H9 (cell line): ENCODE results near the gene ARHGAP10. TPM values are rescaled to one million over a fixed set of nuclear protein-coding genes. Genes with fewer than 3 reads are reported as not detected.

Experiments
- DNase-seq: peaks from one replicate; pipeline ENCODE4 v3.0.0-alpha.2; 2017
- H2AFZ ChIP-seq: one replicate; pipeline ENCODE4 v1.6.1; 2013; ENCODE audit warnings: mild to moderate bottlenecking, low read length, control low read depth, moderate library complexity
- H2AK5ac ChIP-seq: 2 replicates; pipeline ENCODE4 v1.6.1; 2013; ENCODE audit warnings: low read length, control low read depth, mixed read lengths; ENCODE audit not compliant: insufficient read length
- H2BK120ac ChIP-seq: one replicate; pipeline ENCODE4 v1.6.1; 2013; ENCODE audit warnings: low read depth, mild to moderate bottlenecking, low read length, control low read depth, inconsistent platforms; ENCODE audit not compliant: poor library complexity, severe bottlenecking
- H2BK12ac ChIP-seq: 2 replicates; pipeline ENCODE4 v1.6.1; 2013; ENCODE audit warnings: low read length, control low read depth, mixed read lengths, low read depth; ENCODE audit not compliant: insufficient read length
- H2BK15ac ChIP-seq: 2 replicates; pipeline ENCODE4 v1.6.1; 2013; ENCODE audit warnings: low read depth, low read length, control low read depth
- H2BK20ac ChIP-seq: one replicate; pipeline ENCODE4 v1.6.1; 2013; ENCODE audit warnings: low read depth, mild to moderate bottlenecking, low read length, control low read depth, inconsistent platforms; ENCODE audit not compliant: poor library complexity, severe bottlenecking
- H2BK5ac ChIP-seq: 2 replicates; pipeline ENCODE4 v1.6.1; 2013; ENCODE audit warnings: low read length, control low read depth, mixed read lengths; ENCODE audit not compliant: insufficient read length
- H3K14ac ChIP-seq: 2 replicates; pipeline ENCODE4 v1.6.1; 2013; ENCODE audit warnings: low read length, control low read depth; ENCODE audit not compliant: insufficient read depth
- H3K18ac ChIP-seq: 2 replicates; pipeline ENCODE4 v1.6.1; 2013; ENCODE audit warnings: low read depth, mild to moderate bottlenecking, mixed read lengths, low read length, control low read depth; ENCODE audit not compliant: insufficient read length
- H3K23ac ChIP-seq: 2 replicates; pipeline ENCODE4 v1.6.1; 2013; ENCODE audit warnings: low read length, control low read depth, mixed read lengths, low read depth; ENCODE audit not compliant: insufficient read length
- H3K23me2 ChIP-seq: 2 replicates; pipeline ENCODE4 v1.6.1; 2013; ENCODE audit warnings: low read depth, mild to moderate bottlenecking, mixed read lengths, low read length, control low read depth; ENCODE audit not compliant: insufficient read length, poor library complexity, severe bottlenecking
- H3K27ac ChIP-seq: 2 replicates; pipeline ENCODE4 v1.5.1; 2013; ENCODE audit warnings: low read length, control low read depth, mixed read lengths, low read depth; ENCODE audit not compliant: insufficient read length
- H3K27me3 ChIP-seq: 2 replicates; pipeline ENCODE4 v1.6.1; 2013; ENCODE audit warnings: low read length, control low read depth, inconsistent platforms; ENCODE audit not compliant: insufficient read depth
- H3K4ac ChIP-seq: 2 replicates; pipeline ENCODE4 v1.6.1; 2013; ENCODE audit warnings: low read depth, mild to moderate bottlenecking, control low read depth, inconsistent platforms, low read length, moderate library complexity
- H3K4me1 ChIP-seq: 2 replicates; pipeline ENCODE4 v1.6.1; 2013; ENCODE audit warnings: low read length, control low read depth, inconsistent platforms; ENCODE audit not compliant: insufficient read depth
- H3K4me2 ChIP-seq: 2 replicates; pipeline ENCODE4 v1.6.1; 2013; ENCODE audit warnings: low read length, control low read depth, mixed read lengths; ENCODE audit not compliant: insufficient read length, insufficient read depth
- H3K56ac ChIP-seq: 2 replicates; pipeline ENCODE4 v1.6.1; 2013; ENCODE audit warnings: low read depth, mild to moderate bottlenecking, mixed read lengths, low read length, control low read depth; ENCODE audit not compliant: insufficient read length
- H3K79me1 ChIP-seq: 2 replicates; pipeline ENCODE4 v1.6.1; 2013; ENCODE audit warnings: low read depth, mild to moderate bottlenecking, moderate library complexity, low read length, control low read depth, inconsistent platforms; ENCODE audit not compliant: insufficient read depth, poor library complexity, severe bottlenecking
- H3K79me2 ChIP-seq: 2 replicates; pipeline ENCODE4 v1.6.1; 2013; ENCODE audit warnings: low read length, control low read depth, inconsistent platforms; ENCODE audit not compliant: insufficient read depth
- H3K9ac ChIP-seq: 2 replicates; pipeline ENCODE4 v1.6.1; 2013; ENCODE audit warnings: low read length, control low read depth, mixed read lengths; ENCODE audit not compliant: insufficient read length; ENCODE audit errors: extremely low read depth
- H3K9me3 ChIP-seq: one replicate; pipeline ENCODE4 v1.6.1; 2013; ENCODE audit warnings: low read depth, low read length, inconsistent platforms; ENCODE audit not compliant: control insufficient read depth
- H3T11ph ChIP-seq: one replicate; pipeline ENCODE4 v1.6.1; 2013; ENCODE audit warnings: mild to moderate bottlenecking, low read length, control low read depth, inconsistent platforms
- H4K20me1 ChIP-seq: one replicate; pipeline ENCODE4 v1.6.1; 2013; ENCODE audit not compliant: control insufficient read depth, insufficient read length, insufficient read depth
- H4K5ac ChIP-seq: 2 replicates; pipeline ENCODE4 v1.6.1; 2013; ENCODE audit warnings: low read depth, mild to moderate bottlenecking, mixed read lengths, low read length, control low read depth; ENCODE audit not compliant: insufficient read length
- H4K8ac ChIP-seq: replicated peaks from 2 replicates; pipeline ENCODE4 v1.6.1; 2013; ENCODE audit warnings: low read length, control low read depth, mixed read lengths, low read depth; ENCODE audit not compliant: insufficient read length
- H4K91ac ChIP-seq: 2 replicates; pipeline ENCODE4 v1.6.1; 2013; ENCODE audit warnings: low read depth, mild to moderate bottlenecking, moderate library complexity, mixed read lengths, low read length, control low read depth; ENCODE audit not compliant: insufficient read length
- H3K27ac Mint-ChIP-seq, 3 experiments: 2 replicates in 2 of 3; 3 replicates in 1 of 3; pipeline ENCODE4 v1.8.0; 2020 to 2021; ENCODE audit warnings: mixed read lengths in 3 of 3, mild to moderate bottlenecking in 1 of 3, moderate library complexity in 1 of 3
- H3K27me3 Mint-ChIP-seq: 2 replicates; pipeline ENCODE4 v1.8.0; 2021; ENCODE audit warnings: low read depth, mild to moderate bottlenecking, moderate library complexity, mixed read lengths
- H3K36me3 Mint-ChIP-seq, 3 experiments: 2 replicates in 2 of 3; 3 replicates in 1 of 3; pipeline ENCODE4 v1.8.0; 2020 to 2021; ENCODE audit warnings: low read depth in 3 of 3, mixed read lengths in 3 of 3; ENCODE audit not compliant: insufficient read depth in 1 of 3
- H3K4me1 Mint-ChIP-seq, 2 experiments: 2 replicates each; pipeline ENCODE4 v1.8.0; 2020; ENCODE audit warnings: mixed read lengths in 2 of 2
- H3K4me3 Mint-ChIP-seq, 2 experiments: 2 replicates in 1 of 2; 3 replicates in 1 of 2; pipeline ENCODE4 v1.8.0; 2020 to 2021; ENCODE audit warnings: mild to moderate bottlenecking in 2 of 2, mixed read lengths in 2 of 2, moderate library complexity in 1 of 2
- H3K9me3 Mint-ChIP-seq, 2 experiments: 2 replicates in 1 of 2; 3 replicates in 1 of 2; pipeline ENCODE4 v1.8.0; 2020; ENCODE audit warnings: mild to moderate bottlenecking in 2 of 2, mixed read lengths in 2 of 2, moderate library complexity in 1 of 2
- WGBS: extraction: QIAGEN DNeasy Blood & Tissue Kit; methylation state at CpG from one replicate; pipeline ENCODE4 v1.1.7; 2013; ENCODE audit warnings: missing lambda C conversion rate, low lambda C conversion rate, mixed read lengths; ENCODE audit not compliant: insufficient read length; ENCODE audit errors: extremely low coverage; 5-methylcytosine and 5-hydroxymethylcytosine counted together
- total RNA-seq: library from RNA; stranded (reverse); gene quantifications from 2 replicates; pipeline ENCODE4 v1.2.1, GENCODE V29; 2021
- TF ChIP-seq, protein P1 (sequence below): fragments of 200-600 bp; sonication (generic); conservative IDR thresholded peaks from 3 replicates; pipeline ENCODE4 v1.8.0; 2021; ENCODE audit warnings: antibody characterized with exemption, mild to moderate bottlenecking

The ARHGAP10 gene
- total RNA-seq, 1 experiment from 2014 or later: 7.8 TPM

GRCh38 chr4:148108766-148109165 lies 376.9 kb downstream of the ARHGAP10 start:
- H3K9me3 Mint-ChIP-seq: peaks cover 11 to 16% of the 10 kb centered on the region in 2 experiments
- WGBS: no CpG with 5 or more reads among the region's 7 CpGs
- no peak overlapping the region for H2BK120ac ChIP-seq

More at GRCh38 chr4:148108766-148109165, 376.9 kb downstream of the ARHGAP10 start:
- H3K56ac ChIP-seq: no peak overlapping the region
- H3K4ac ChIP-seq: no peak overlapping the region
- no peak overlapping the region for H2BK15ac ChIP-seq
- H3K4me1 Mint-ChIP-seq: peaks cover 16 to 23% of the 10 kb centered on the region in 2 experiments
- no peak overlapping the region for H2AK5ac ChIP-seq
- H4K20me1 ChIP-seq: no peaks in the 10 kb centered on the region
- no peak overlapping the region for H3K18ac ChIP-seq
- H3K79me1 ChIP-seq: no peaks in the 10 kb centered on the region
- H4K8ac ChIP-seq: no peak overlapping the region
- no peak overlapping the region for H3T11ph ChIP-seq
- H3K23ac ChIP-seq: no peak overlapping the region
- H4K5ac ChIP-seq: no peak overlapping the region
- TF ChIP-seq, protein P1, sequence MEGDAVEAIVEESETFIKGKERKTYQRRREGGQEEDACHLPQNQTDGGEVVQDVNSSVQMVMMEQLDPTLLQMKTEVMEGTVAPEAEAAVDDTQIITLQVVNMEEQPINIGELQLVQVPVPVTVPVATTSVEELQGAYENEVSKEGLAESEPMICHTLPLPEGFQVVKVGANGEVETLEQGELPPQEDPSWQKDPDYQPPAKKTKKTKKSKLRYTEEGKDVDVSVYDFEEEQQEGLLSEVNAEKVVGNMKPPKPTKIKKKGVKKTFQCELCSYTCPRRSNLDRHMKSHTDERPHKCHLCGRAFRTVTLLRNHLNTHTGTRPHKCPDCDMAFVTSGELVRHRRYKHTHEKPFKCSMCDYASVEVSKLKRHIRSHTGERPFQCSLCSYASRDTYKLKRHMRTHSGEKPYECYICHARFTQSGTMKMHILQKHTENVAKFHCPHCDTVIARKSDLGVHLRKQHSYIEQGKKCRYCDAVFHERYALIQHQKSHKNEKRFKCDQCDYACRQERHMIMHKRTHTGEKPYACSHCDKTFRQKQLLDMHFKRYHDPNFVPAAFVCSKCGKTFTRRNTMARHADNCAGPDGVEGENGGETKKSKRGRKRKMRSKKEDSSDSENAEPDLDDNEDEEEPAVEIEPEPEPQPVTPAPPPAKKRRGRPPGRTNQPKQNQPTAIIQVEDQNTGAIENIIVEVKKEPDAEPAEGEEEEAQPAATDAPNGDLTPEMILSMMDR: no peak
- H2BK5ac ChIP-seq: no peak overlapping the region
- no peaks in the 10 kb centered on the region for H3K27me3 ChIP-seq
- H3K36me3 Mint-ChIP-seq: peaks cover 2 to 3% (median 3%) of the 10 kb centered on the region in 3 experiments; a peak in 4 of 7 replicates
- H3K27ac Mint-ChIP-seq: no peak overlapping the region
- no peak for DNase-seq
- H2AFZ ChIP-seq: no peak overlapping the region
- H3K23me2 ChIP-seq: no peaks in the 10 kb centered on the region
- no peak overlapping the region for H4K91ac ChIP-seq
- H3K9ac ChIP-seq: no peak overlapping the region
- no peaks in the 10 kb centered on the region for H3K79me2 ChIP-seq
- no peak overlapping the region for H3K4me3 Mint-ChIP-seq
- H3K27ac ChIP-seq: no peak overlapping the region
- H3K27me3 Mint-ChIP-seq: no peaks in the 10 kb centered on the region
- H2BK12ac ChIP-seq: no peak overlapping the region
- no peak overlapping the region for H3K14ac ChIP-seq
- no peaks in the 10 kb centered on the region for H3K9me3 ChIP-seq
- no peak overlapping the region for H2BK20ac ChIP-seq
- no peaks in the 10 kb centered on the region for H3K4me1 ChIP-seq
- no peak overlapping the region for H3K4me2 ChIP-seq
